OCI-M2 (cell line): Measurements from ENCODE around the gene SLC35F6.

Experiments used
- DNase-seq: peaks from one replicate; lab custom pipeline; 2025; ENCODE audit not compliant: unreplicated experiment; lab: John Stamatoyannopoulos, UW

The SLC35F6 gene

DNA sequence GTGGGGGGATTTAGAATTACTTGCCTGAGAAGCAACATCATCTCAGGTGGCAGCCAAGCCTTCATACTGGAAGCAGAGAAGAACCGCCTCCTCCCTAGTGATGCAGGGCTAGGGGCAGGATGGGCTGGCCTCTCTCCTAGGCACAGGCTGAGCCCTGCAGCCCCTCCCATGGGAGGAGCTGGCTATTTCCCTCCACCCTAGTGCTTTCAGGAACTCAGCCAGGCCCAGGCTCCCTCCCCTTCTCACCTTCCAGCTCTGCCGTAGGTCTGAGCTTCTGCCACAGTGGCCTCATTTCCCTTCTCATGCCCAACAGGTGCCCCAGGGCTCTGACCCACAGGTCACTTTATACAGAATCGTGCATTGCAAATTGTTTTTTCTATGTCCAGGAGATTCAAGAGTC is 52.8 kb downstream of the SLC35F6 start:
- no peak for DNase-seq

DNA sequence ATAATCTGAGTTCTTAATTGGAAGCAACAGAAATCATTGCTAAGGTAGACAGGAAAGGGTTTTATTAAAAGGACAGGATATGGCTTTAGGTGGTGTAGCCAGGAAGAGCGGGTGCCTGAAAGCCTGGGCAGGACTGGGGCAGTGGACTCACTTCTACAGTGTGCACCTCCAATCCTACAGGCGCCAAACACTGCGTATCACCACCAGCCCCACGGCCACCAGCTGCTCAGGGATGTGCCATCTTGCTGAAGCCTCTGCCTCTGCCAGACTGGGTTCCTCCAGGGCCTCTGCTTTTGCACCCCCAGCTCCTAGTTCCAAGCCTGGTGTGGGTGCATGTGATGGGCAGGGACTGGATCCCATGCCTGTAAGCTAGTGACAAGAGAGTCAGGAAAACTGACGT is 54.2 kb downstream of the SLC35F6 start:
- DNase-seq = no peak

DNA sequence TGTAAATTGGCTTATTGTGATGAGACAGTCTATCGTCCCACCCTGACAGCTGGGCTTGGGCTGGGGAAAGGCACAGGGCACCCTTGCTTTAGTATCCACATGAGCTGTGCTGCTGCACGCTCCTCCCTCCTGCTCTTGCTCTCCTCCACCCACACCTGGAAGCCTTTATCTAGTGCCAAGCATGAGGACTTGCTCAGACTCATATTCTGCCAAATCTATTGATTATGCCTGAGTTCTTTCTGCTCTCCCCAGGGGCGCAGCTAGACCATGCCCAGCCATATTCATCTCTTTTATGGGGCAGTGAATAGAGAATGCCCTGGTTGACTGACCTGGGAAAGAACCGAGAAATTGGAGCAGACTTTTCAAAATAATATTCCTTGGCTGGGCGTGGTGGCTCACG is 54.9 kb downstream of the SLC35F6 start:
- DNase-seq = no peak

DNA sequence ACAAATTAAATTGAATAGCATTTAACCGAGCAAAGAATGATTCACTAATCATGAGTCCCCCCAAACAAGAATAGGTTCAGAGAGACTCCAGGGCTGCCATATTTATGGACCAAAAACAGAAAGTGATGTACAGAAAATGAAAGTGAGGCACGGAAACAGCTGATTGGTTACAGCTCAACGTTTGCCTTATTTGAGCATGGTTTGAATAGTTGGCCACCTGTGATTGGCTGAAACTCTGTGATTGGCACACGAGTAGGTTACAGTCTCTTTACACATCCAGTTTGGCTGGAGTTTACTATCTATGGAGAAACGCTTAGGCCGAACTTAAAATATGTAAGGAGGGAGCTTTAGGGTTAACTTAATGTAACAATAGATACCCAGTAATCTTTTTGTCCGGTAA is 56.8 kb downstream of the SLC35F6 start:
- no peak for DNase-seq

DNA sequence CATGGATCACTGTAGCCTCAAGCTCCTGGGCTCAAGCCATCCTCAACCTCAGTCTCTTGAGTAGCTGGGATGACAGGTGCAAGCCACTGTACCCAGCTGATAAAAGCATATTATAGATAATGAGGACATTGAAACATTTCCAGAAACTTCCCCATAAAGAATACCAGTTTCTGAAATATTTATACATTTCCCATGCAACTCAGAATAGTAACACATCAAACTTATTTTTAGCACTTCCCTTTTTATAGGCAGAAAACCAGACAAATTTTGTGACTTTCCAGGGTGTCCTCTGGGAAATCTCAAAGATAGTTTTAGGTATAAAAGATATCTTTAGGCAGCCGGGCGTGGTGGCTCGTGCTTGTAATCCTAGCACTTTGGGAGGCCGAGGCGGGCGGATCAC is 58.8 kb downstream of the SLC35F6 start:
- no peak for DNase-seq
